Lower lobe of right lung (tissue), 2 donors: ENCODE results near the gene SLC39A5. TPM values are rescaled to one million over a fixed set of nuclear protein-coding genes. Genes with fewer than 3 reads are reported as not detected.

Experiments used
- ATAC-seq, 2 donors: fragments of 200-7000 bp; cut with Tn5 transposase; one replicate each; pipeline ENCODE4 v1.9.1; 2020 to 2022; ENCODE audit warnings: mild to moderate bottlenecking in 2 of 2, moderate library complexity in 2 of 2
- DNase-seq: peaks from one replicate; pipeline ENCODE4 v3.0.0-alpha.2; 2020
- H3K27ac ChIP-seq: fragments of 200-600 bp; one replicate; pipeline ENCODE4 v1.8.0; 2022
- H3K27me3 ChIP-seq: fragments of 200-600 bp; one replicate; pipeline ENCODE4 v1.8.0; 2022; ENCODE audit warnings: low read depth
- H3K36me3 ChIP-seq: fragments of 200-600 bp; one replicate; pipeline ENCODE4 v1.8.0; 2022; ENCODE audit warnings: mild to moderate bottlenecking
- H3K4me1 ChIP-seq: fragments of 200-600 bp; one replicate; pipeline ENCODE4 v1.8.0; 2022
- H3K4me3 ChIP-seq: fragments of 200-600 bp; one replicate; pipeline ENCODE4 v1.8.0; 2022; ENCODE audit warnings: mild to moderate bottlenecking
- H3K9me3 ChIP-seq: fragments of 200-600 bp; one replicate; pipeline ENCODE4 v1.8.0; 2022
- CTCF ChIP-seq: fragments of 200-600 bp; IDR thresholded peaks from one replicate; pipeline ENCODE4 v1.8.0; 2022; ENCODE audit warnings: antibody characterized with exemption, mild to moderate bottlenecking
- intact Hi-C: fragments of 100-400 bp; cut with DNase I; formaldehyde crosslinking; loops from one replicate; pipeline ENCODE4 v1.11.0; 2022
- total RNA-seq: library from RNA; stranded (reverse); fragmentation: NEBNext Ultra II Directional; extraction: Animal tissue kit (Norgen Biotek cat#: 25700); gene quantifications from one replicate; pipeline ENCODE4 v1.2.1, GENCODE V29; 2021
- donor health status: DM: no; HTN: yes; CAD: no; lungs with severe emphysema.

The SLC39A5 gene
- total RNA-seq, 1 donor from 2014 or later, result not detected

- intact Hi-C loops, result no loop called here
- no peak overlapping the region for H3K27ac ChIP-seq
- ATAC-seq (no peak), DNase-seq (no peak)
- no peaks in the 10 kb centered on the region for H3K27me3 ChIP-seq
- H3K4me1 ChIP-seq, result no peaks in the 10 kb centered on the region
- no peaks in the 10 kb centered on the region for H3K9me3 ChIP-seq
- TF ChIP-seq CTCF, result no peak
- H3K4me3 ChIP-seq, result no peak overlapping the region
- H3K36me3 ChIP-seq, result peaks cover 35% of the 10 kb centered on the region
These were observed 7.1 kb downstream of the SLC39A5 start for GRCh38 chr12:56236985-56237384.

GRCh38 chr12:56237552-56237951, 7.7 kb downstream of the SLC39A5 start:
- Histone ChIP-seq H3K9me3 (no peaks in the 10 kb centered on the region), H3K4me1 (no peaks in the 10 kb centered on the region), H3K36me3 (peaks cover 41% of the 10 kb centered on the region), H3K4me3 (no peak overlapping the region), H3K27me3 (no peaks in the 10 kb centered on the region), H3K27ac (no peak overlapping the region)
- no peak for TF ChIP-seq CTCF
- DNase-seq, result no peak
- ATAC-seq, result no peak
- intact Hi-C loops, result no loop called here

- Histone ChIP-seq H3K36me3 (peaks cover 82% of the 10 kb centered on the region), H3K9me3 (no peaks in the 10 kb centered on the region)
- intact Hi-C loops, result no loop called here
These were observed 11.8 kb downstream of the SLC39A5 start for GRCh38 chr12:56241424-56242303.

GRCh38 chr12:56242986-56243385, 13.1 kb downstream of the SLC39A5 start:
- no peak overlapping the region for H3K4me3 ChIP-seq
- no peaks in the 10 kb centered on the region for H3K4me1 ChIP-seq
- no peak overlapping the region for H3K27ac ChIP-seq
- H3K27me3 ChIP-seq, result no peaks in the 10 kb centered on the region
- H3K9me3 ChIP-seq, result no peaks in the 10 kb centered on the region
- peaks cover 88% of the 10 kb centered on the region for H3K36me3 ChIP-seq
- intact Hi-C loops, result no loop called here
- no peak for DNase-seq
- no peak for ATAC-seq
- no peak for TF ChIP-seq CTCF

More at GRCh38 chr12:56241424-56242303, 11.8 kb downstream of the SLC39A5 start:
- Histone ChIP-seq H3K27me3 (no peaks in the 10 kb centered on the region), H3K4me3 (no peak overlapping the region), H3K27ac (no peak overlapping the region), H3K4me1 (no peaks in the 10 kb centered on the region)
- DNase-seq (no peak), ATAC-seq (no peak)
- no peak for TF ChIP-seq CTCF

GRCh38 chr12:56243731-56244181, 13.9 kb downstream of the SLC39A5 start:
- Histone ChIP-seq H3K4me3 (no peak overlapping the region), H3K36me3 (peaks cover 96% of the 10 kb centered on the region), H3K4me1 (no peaks in the 10 kb centered on the region), H3K27ac (no peak overlapping the region), H3K9me3 (no peaks in the 10 kb centered on the region), H3K27me3 (no peaks in the 10 kb centered on the region)
- no peak for TF ChIP-seq CTCF
- intact Hi-C loops, result no loop called here
- DNase-seq, result no peak
- no peak for ATAC-seq
